HepG2 (cell line): ENCODE results near the gene EFNA3. TPM values are rescaled to one million over a fixed set of nuclear protein-coding genes. Genes with fewer than 3 reads are reported as not detected.

Experiments
- ATAC-seq: fragments of 200-7000 bp; cut with Tn5 transposase; 3 replicates; pipeline ENCODE4 v1.9.1; 2020; ENCODE audit warnings: mild to moderate bottlenecking, moderate library complexity
- BruUV-seq: library from RNA; stranded (reverse); fragments of 400-500 nt; replicated peaks from 2 replicates; lab custom pipeline; 2021; lab: Mats Ljungman, UMichigan
- CTCF ChIA-PET: fragments of 300-600 bp; formaldehyde crosslinking; extraction: SDS; loops from one replicate; lab custom pipeline; 2021; ENCODE audit warnings: low total read pairs, inconsistent platforms, low intra/inter-chr PET ratio; lab: Yijun Ruan, JAX
- POLR2A ChIA-PET: fragments of 350-600 bp; sonication (Branson Sonifier 250); formaldehyde crosslinking; loops from one replicate; lab custom pipeline; 2020; ENCODE audit warnings: antibody characterized with exemption, inconsistent platforms; lab: Yijun Ruan, JAX
- DNase-seq: peaks from one replicate; pipeline ENCODE4 v3.0.0-alpha.2; 2015; ENCODE audit warnings: low spot score
- FAIRE-seq: peaks from 3 replicates; lab custom pipeline; 2011; peaks lifted over from hg19 to GRCh38; lab: Jason Lieb, UNC
- H2AFZ ChIP-seq: one replicate; pipeline ENCODE4 v1.6.1; 2011; ENCODE audit warnings: low read length, inconsistent platforms
- H3K27ac ChIP-seq: fragments of 300-600 bp; 3 replicates; pipeline ENCODE4 v1.8.0; 2011; ENCODE audit warnings: mixed run types, mild to moderate bottlenecking, mixed read lengths, low read length, inconsistent platforms; ENCODE audit not compliant: insufficient read depth; ENCODE audit errors: extremely low read length
- H3K27me3 ChIP-seq, 2 experiments: fragments of 200-600 bp in 1 of 2; 2 replicates in 1 of 2; 3 replicates in 1 of 2; pipeline versions ENCODE4 v1.6.0 to v1.8.0; 2011; ENCODE audit warnings: low read length in 2 of 2, mild to moderate bottlenecking in 2 of 2, moderate library complexity in 2 of 2, inconsistent platforms in 1 of 2; ENCODE audit not compliant: insufficient read depth in 2 of 2, control insufficient read depth in 1 of 2
- H3K36me3 ChIP-seq, 2 experiments: fragments of 200-600 bp in 1 of 2; replicated peaks in 1 of 2; 2 replicates in 1 of 2; 3 replicates in 1 of 2; pipeline versions ENCODE4 v1.5.1 to v1.8.0; 2011; ENCODE audit warnings: low read length in 2 of 2, inconsistent platforms in 1 of 2; ENCODE audit not compliant: insufficient read depth in 2 of 2, control insufficient read depth in 1 of 2
- H3K4me1 ChIP-seq: 2 replicates; pipeline ENCODE4 v1.5.1; 2012; ENCODE audit warnings: low read length, inconsistent platforms; ENCODE audit not compliant: insufficient read depth
- H3K4me2 ChIP-seq: 2 replicates; pipeline ENCODE4 v1.6.0; 2011; ENCODE audit warnings: low read depth, low read length, inconsistent platforms
- H3K4me3 ChIP-seq, 3 experiments: fragments of 200-600 bp in 1 of 3; sonication (generic), shearing (Covaris generic) in 1 of 3; replicated peaks in 1 of 3; 2 replicates each; pipeline ENCODE4 v1.5.1; 2011 to 2016; ENCODE audit warnings: low read length in 3 of 3, inconsistent platforms in 2 of 3, low read depth in 2 of 3, mild to moderate bottlenecking in 2 of 3, control low read depth in 1 of 3, mixed read lengths in 1 of 3; ENCODE audit not compliant: insufficient read depth in 1 of 3
- H3K79me2 ChIP-seq: one replicate; pipeline ENCODE4 v1.6.1; 2011; ENCODE audit warnings: low read length, inconsistent platforms; ENCODE audit not compliant: insufficient read depth
- H3K9ac ChIP-seq: 2 replicates; pipeline ENCODE4 v1.6.0; 2011; ENCODE audit warnings: mild to moderate bottlenecking, low read depth, low read length, inconsistent platforms; ENCODE audit not compliant: insufficient read depth
- H3K9me3 ChIP-seq: 2 replicates; pipeline ENCODE4 v1.5.1; 2012; ENCODE audit warnings: mild to moderate bottlenecking, low read length
- H4K20me1 ChIP-seq: 2 replicates; pipeline ENCODE4 v1.6.0; 2011; ENCODE audit warnings: inconsistent platforms, mild to moderate bottlenecking, low read length, moderate library complexity; ENCODE audit not compliant: insufficient read depth
- BRCA1 ChIP-seq: sonication (generic); formaldehyde crosslinking; IDR thresholded peaks from 2 replicates; pipeline ENCODE4 v1.4.0; 2020; ENCODE audit warnings: missing genetic modification reagents
- JUNB ChIP-seq: sonication (generic); formaldehyde crosslinking; IDR thresholded peaks from 2 replicates; pipeline ENCODE4 v1.8.0; 2022; ENCODE audit warnings: missing genetic modification reagents, mild to moderate bottlenecking, borderline replicate concordance
- MEIS1 ChIP-seq: sonication (generic); formaldehyde crosslinking; IDR thresholded peaks from 2 replicates; pipeline ENCODE4 v1.9.0; 2021; ENCODE audit warnings: mild to moderate bottlenecking, missing genetic modification reagents, moderate library complexity, borderline replicate concordance
- MTF2 ChIP-seq: sonication (generic); formaldehyde crosslinking; IDR thresholded peaks from 2 replicates; pipeline ENCODE4 v1.5.0; 2020; ENCODE audit warnings: missing genetic modification reagents, borderline replicate concordance
- MZF1 ChIP-seq: sonication (generic); formaldehyde crosslinking; IDR thresholded peaks from 2 replicates; pipeline ENCODE4 v1.8.1; 2023; ENCODE audit warnings: mild to moderate bottlenecking, missing genetic modification reagents, borderline replicate concordance
- PCBP1 ChIP-seq: fragments of 200-400 bp; formaldehyde crosslinking; IDR thresholded peaks from 2 replicates; pipeline ENCODE4 v1.6.1; 2017; ENCODE audit warnings: mild to moderate bottlenecking, low read depth, low read length, borderline replicate concordance
- SALL1 ChIP-seq: sonication (generic); formaldehyde crosslinking; IDR thresholded peaks from 2 replicates; pipeline ENCODE4 v1.8.0; 2022; ENCODE audit warnings: mild to moderate bottlenecking, missing genetic modification reagents
- ZNF180 ChIP-seq: sonication (generic); formaldehyde crosslinking; IDR thresholded peaks from 2 replicates; pipeline ENCODE4 v1.4.0; 2020; ENCODE audit warnings: low read depth, missing genetic modification reagents, borderline replicate concordance
- ZNF232 ChIP-seq: sonication (generic); formaldehyde crosslinking; IDR thresholded peaks from 2 replicates; pipeline ENCODE4 v1.4.0; 2020; ENCODE audit warnings: missing genetic modification reagents, borderline replicate concordance
- ZNF274 ChIP-seq: sonication (generic); formaldehyde crosslinking; IDR thresholded peaks from 2 replicates; pipeline ENCODE4 v1.5.1; 2020; ENCODE audit warnings: mild to moderate bottlenecking, missing genetic modification reagents
- ZNF567 ChIP-seq: sonication (generic); formaldehyde crosslinking; IDR thresholded peaks from 2 replicates; pipeline ENCODE4 v1.8.1; 2023; ENCODE audit warnings: mild to moderate bottlenecking, missing genetic modification reagents, borderline replicate concordance
- ZNF598 ChIP-seq: sonication (generic); formaldehyde crosslinking; IDR thresholded peaks from 2 replicates; pipeline ENCODE4 v1.5.1; 2020; ENCODE audit warnings: mild to moderate bottlenecking, missing genetic modification reagents, borderline replicate concordance
- WGBS: methylation state at CpG from one replicate; pipeline ENCODE4 v1.1.6; 2017; ENCODE audit warnings: low lambda C conversion rate; 5-methylcytosine and 5-hydroxymethylcytosine counted together
- in situ Hi-C: cut with HindIII; loops from 2 replicates; pipeline ENCODE4 v1.10.0; 2017; ENCODE audit warnings: low pct_unique_long_range_greater_than_20kb; ENCODE audit not compliant: extremely low pct_ligation_motif_present
- intact Hi-C: fragments of 100-400 bp; cut with micrococcal nuclease; formaldehyde crosslinking; loops from one replicate; pipeline ENCODE4 v1.10.0; 2022; ENCODE audit not compliant: unreplicated experiment
- polyA plus RNA-seq, 8 experiments: library from polyadenylated mRNA; depleted of rRNA in 3 of 8; stranded (reverse) in 7 of 8; unstranded in 1 of 8; fragments of >200 nt; fragmentation: Illumina TruSeq in 4 of 8; extraction: Trizol in 4 of 8; gene quantifications; 2 replicates each; pipeline versions ENCODE4 v1.2.1 to v1.2.3, GENCODE V29; 2011 to 2016; ENCODE audit warnings: low read depth in 4 of 8, missing spikeins in 1 of 8, mixed read lengths in 1 of 8; ENCODE audit not compliant: insufficient read depth in 1 of 8
- total RNA-seq, 5 experiments: library from RNA; depleted of rRNA; stranded (reverse); fragments of >200 nt; fragmentation: Illumina TruSeq; extraction: Trizol; gene quantifications; 2 replicates each; pipeline ENCODE4 v1.2.3, GENCODE V29; 2016; ENCODE audit warnings: low read depth in 1 of 5
- TF ChIP-seq, protein P1 (sequence below): sonication (generic); formaldehyde crosslinking; conservative IDR thresholded peaks from 2 replicates; pipeline ENCODE4 v1.4.0; 2020; ENCODE audit warnings: missing genetic modification reagents
- TF ChIP-seq, protein P2 (sequence below): sonication (generic); formaldehyde crosslinking; IDR thresholded peaks from 2 replicates; pipeline ENCODE4 v1.8.0; 2022; ENCODE audit warnings: mild to moderate bottlenecking, missing genetic modification reagents; ENCODE audit not compliant: insufficient replicate concordance
- TF ChIP-seq, protein P3 (sequence below): conservative IDR thresholded peaks from 2 replicates; pipeline ENCODE4 v1.6.1; 2018; ENCODE audit warnings: missing genetic modification reagents
- TF ChIP-seq, protein P4 (sequence below): sonication (generic); formaldehyde crosslinking; IDR thresholded peaks from 2 replicates; pipeline ENCODE4 v1.4.0; 2020; ENCODE audit warnings: missing genetic modification reagents, mild to moderate bottlenecking, borderline replicate concordance
- TF ChIP-seq, protein P5 (sequence below): sonication (generic); formaldehyde crosslinking; IDR thresholded peaks from 2 replicates; pipeline ENCODE4 v1.5.0; 2020; ENCODE audit warnings: missing genetic modification reagents

Gene EFNA3
- total and polyA plus RNA-seq, 2 of the 13 experiments (the other 11 are each of a cell fraction or from before 2014, with no cell fraction given): 1.0 to 5.7 TPM

DNA sequence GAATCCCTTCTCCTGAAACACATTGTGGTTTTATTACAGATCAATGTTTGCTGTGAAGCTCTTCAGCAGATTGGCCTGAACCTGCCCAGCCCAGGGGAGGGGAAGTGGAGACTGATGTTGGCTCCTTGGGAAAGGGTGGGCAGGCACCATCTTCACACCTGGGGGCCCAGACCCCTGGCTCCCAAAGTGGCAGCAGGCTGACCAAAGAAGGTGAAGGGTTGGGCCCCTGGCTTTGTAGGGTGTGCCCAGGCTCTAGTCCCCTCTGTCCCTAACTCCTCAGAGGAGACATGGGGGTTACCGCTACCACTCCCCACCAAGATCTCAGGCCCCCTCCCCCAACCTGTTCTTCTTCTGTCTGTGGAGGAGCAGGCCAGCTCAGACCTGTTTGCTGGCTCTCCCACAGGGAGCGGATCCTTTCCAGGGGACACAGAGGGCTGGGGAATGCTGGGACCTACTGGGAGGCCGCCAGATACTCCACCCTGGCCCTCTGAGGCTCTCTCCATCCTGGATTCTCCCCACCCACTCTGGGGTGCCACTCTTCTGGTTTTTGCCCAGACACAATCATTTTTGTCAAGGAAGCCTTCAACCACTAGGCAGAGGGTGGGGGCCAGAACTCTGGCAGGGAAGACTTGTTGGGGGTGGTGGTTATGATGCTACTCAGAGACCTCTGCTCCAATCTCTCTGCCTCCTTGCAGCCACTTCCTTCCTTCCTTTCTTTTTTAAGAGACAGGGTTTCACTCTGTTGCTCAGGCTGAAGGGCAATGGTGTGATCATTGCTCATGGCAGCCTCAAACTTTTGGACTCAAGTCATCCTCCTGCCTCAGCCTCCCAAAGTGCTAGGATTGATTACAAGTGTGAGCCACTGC, 5.0 kb upstream of the EFNA3 start:
- DNase-seq (no peak), ATAC-seq (no peak), FAIRE-seq (no peak)
- BruUV-seq: no TSS peak
- Histone ChIP-seq H3K79me2 (no peaks in the 10 kb centered on the region), H3K36me3 (peaks cover 3 to 4% of the 10 kb centered on the region in 2 experiments; a peak in 3 of 5 replicates), H3K4me2 (no peak overlapping the region), H3K4me1 (peaks cover 30% of the 10 kb centered on the region), H4K20me1 (no peaks in the 10 kb centered on the region), H3K4me3 (no peak overlapping the region), H3K27ac (no peak overlapping the region), H2AFZ (no peak overlapping the region), H3K27me3 (peaks cover 8 to 66% of the 10 kb centered on the region in 2 experiments), H3K9ac (no peak overlapping the region), H3K9me3 (no peaks in the 10 kb centered on the region)
- WGBS: 80% methylated on average over 3 of the region's 3 CpGs
- CTCF ChIA-PET: no interaction called here
- intact Hi-C loops: no loop called here
- in situ Hi-C loops: no loop called here
- POLR2A ChIA-PET: no interaction called here
- TF ChIP-seq, protein P1, sequence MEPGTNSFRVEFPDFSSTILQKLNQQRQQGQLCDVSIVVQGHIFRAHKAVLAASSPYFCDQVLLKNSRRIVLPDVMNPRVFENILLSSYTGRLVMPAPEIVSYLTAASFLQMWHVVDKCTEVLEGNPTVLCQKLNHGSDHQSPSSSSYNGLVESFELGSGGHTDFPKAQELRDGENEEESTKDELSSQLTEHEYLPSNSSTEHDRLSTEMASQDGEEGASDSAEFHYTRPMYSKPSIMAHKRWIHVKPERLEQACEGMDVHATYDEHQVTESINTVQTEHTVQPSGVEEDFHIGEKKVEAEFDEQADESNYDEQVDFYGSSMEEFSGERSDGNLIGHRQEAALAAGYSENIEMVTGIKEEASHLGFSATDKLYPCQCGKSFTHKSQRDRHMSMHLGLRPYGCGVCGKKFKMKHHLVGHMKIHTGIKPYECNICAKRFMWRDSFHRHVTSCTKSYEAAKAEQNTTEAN (CRISPR knock-in tag): no peak
- TF ChIP-seq JUNB (CRISPR knock-in tag) (no peak), MTF2 (CRISPR knock-in tag) (no peak), ZNF567 (CRISPR knock-in tag) (no peak), ZNF598 (CRISPR knock-in tag) (no peak), ZNF180 (CRISPR knock-in tag) (no peak), ZNF274 (CRISPR knock-in tag) (no peak), ZNF232 (CRISPR knock-in tag) (no peak), PCBP1 (no peak), MEIS1 (CRISPR knock-in tag) (no peak), BRCA1 (CRISPR knock-in tag) (no peak), MZF1 (CRISPR knock-in tag) (no peak), SALL1 (CRISPR knock-in tag) (no peak)
- TF ChIP-seq, protein P2, sequence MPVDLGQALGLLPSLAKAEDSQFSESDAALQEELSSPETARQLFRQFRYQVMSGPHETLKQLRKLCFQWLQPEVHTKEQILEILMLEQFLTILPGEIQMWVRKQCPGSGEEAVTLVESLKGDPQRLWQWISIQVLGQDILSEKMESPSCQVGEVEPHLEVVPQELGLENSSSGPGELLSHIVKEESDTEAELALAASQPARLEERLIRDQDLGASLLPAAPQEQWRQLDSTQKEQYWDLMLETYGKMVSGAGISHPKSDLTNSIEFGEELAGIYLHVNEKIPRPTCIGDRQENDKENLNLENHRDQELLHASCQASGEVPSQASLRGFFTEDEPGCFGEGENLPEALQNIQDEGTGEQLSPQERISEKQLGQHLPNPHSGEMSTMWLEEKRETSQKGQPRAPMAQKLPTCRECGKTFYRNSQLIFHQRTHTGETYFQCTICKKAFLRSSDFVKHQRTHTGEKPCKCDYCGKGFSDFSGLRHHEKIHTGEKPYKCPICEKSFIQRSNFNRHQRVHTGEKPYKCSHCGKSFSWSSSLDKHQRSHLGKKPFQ (CRISPR knock-in tag): no peak
- TF ChIP-seq, protein P3, sequence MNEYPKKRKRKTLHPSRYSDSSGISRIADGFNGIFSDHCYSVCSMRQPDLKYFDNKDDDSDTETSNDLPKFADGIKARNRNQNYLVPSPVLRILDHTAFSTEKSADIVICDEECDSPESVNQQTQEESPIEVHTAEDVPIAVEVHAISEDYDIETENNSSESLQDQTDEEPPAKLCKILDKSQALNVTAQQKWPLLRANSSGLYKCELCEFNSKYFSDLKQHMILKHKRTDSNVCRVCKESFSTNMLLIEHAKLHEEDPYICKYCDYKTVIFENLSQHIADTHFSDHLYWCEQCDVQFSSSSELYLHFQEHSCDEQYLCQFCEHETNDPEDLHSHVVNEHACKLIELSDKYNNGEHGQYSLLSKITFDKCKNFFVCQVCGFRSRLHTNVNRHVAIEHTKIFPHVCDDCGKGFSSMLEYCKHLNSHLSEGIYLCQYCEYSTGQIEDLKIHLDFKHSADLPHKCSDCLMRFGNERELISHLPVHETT (CRISPR knock-in tag): no peak
- TF ChIP-seq, protein P4, sequence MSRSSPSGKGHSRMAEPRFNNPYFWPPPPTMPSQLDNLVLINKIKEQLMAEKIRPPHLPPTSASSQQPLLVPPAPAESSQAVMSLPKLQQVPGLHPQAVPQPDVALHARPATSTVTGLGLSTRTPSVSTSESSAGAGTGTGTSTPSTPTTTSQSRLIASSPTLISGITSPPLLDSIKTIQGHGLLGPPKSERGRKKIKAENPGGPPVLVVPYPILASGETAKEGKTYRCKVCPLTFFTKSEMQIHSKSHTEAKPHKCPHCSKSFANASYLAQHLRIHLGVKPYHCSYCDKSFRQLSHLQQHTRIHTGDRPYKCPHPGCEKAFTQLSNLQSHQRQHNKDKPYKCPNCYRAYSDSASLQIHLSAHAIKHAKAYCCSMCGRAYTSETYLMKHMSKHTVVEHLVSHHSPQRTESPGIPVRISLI (CRISPR knock-in tag): no peak
- TF ChIP-seq, protein P5, sequence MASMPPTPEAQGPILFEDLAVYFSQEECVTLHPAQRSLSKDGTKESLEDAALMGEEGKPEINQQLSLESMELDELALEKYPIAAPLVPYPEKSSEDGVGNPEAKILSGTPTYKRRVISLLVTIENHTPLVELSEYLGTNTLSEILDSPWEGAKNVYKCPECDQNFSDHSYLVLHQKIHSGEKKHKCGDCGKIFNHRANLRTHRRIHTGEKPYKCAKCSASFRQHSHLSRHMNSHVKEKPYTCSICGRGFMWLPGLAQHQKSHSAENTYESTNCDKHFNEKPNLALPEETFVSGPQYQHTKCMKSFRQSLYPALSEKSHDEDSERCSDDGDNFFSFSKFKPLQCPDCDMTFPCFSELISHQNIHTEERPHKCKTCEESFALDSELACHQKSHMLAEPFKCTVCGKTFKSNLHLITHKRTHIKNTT (CRISPR knock-in tag): no peak
